ENCODE results near the gene DLST.

DNA sequence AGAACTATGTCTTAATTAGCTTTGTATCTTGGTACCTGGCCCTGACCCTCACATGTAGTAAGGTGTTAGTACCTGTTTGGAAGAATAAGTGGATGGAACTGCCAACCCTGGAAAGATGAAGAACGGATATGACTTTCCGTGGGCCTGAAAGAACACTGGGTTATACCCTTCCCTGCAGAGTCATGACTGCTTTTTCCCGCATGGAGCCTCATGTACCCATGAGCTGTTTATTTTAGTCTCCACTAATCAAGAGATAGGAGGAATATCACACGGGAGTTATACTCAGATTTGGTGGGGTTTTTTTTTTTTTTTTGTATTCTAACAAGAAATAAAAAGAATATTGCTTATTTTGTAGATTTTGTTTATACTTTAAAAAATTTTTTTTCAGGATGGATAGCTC is 15.9 kb downstream of the DLST start:
- no peak for TF ChIP-seq POLR2A (IDR thresholded peaks at IDR 0.05)
- TF ChIP-seq, protein P1, sequence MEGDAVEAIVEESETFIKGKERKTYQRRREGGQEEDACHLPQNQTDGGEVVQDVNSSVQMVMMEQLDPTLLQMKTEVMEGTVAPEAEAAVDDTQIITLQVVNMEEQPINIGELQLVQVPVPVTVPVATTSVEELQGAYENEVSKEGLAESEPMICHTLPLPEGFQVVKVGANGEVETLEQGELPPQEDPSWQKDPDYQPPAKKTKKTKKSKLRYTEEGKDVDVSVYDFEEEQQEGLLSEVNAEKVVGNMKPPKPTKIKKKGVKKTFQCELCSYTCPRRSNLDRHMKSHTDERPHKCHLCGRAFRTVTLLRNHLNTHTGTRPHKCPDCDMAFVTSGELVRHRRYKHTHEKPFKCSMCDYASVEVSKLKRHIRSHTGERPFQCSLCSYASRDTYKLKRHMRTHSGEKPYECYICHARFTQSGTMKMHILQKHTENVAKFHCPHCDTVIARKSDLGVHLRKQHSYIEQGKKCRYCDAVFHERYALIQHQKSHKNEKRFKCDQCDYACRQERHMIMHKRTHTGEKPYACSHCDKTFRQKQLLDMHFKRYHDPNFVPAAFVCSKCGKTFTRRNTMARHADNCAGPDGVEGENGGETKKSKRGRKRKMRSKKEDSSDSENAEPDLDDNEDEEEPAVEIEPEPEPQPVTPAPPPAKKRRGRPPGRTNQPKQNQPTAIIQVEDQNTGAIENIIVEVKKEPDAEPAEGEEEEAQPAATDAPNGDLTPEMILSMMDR (IDR thresholded peaks at IDR 0.05), result no peak
